Right lobe of liver (tissue), 6 donors: ENCODE results near the gene KLHDC7B. TPM values are rescaled to one million over a fixed set of nuclear protein-coding genes. Genes with fewer than 3 reads are reported as not detected.

Source experiments
- ATAC-seq, 4 donors: fragments of 200-7000 bp; cut with Tn5 transposase; one replicate each; pipeline ENCODE4 v1.9.1; 2020; ENCODE audit warnings: mild to moderate bottlenecking in 4 of 4, moderate library complexity in 4 of 4
- DNase-seq, 3 donors: peaks; one replicate each; pipeline ENCODE4 v3.0.0-alpha.2; 2020
- H3K27ac ChIP-seq, 3 donors: fragments of 200-600 bp; one replicate each; pipeline ENCODE4 v1.8.0; 2022
- H3K27me3 ChIP-seq, 2 donors: fragments of 200-600 bp; one replicate each; pipeline ENCODE4 v1.8.0; 2022
- H3K36me3 ChIP-seq, 4 donors: fragments of 200-600 bp; sonication (generic) in 1 of 4; one replicate each; pipeline versions ENCODE4 v1.5.1 to v1.8.0; 2017 to 2022; ENCODE audit warnings: control low read depth in 1 of 4
- H3K4me1 ChIP-seq, 4 donors: fragments of 200-600 bp; sonication (generic) in 1 of 4; one replicate each; pipeline versions ENCODE4 v1.5.1 to v1.8.0; 2017 to 2022; ENCODE audit warnings: control low read depth in 1 of 4
- H3K4me3 ChIP-seq, 3 donors: fragments of 200-600 bp; one replicate each; pipeline ENCODE4 v1.8.0; 2022
- H3K9me3 ChIP-seq, 4 donors: fragments of 200-600 bp; sonication (generic) in 1 of 4; one replicate each; pipeline versions ENCODE4 v1.5.1 to v1.8.0; 2017 to 2022; ENCODE audit warnings: control low read depth in 1 of 4
- CTCF ChIP-seq, 4 donors: fragments of 200-600 bp in 3 of 4; fragments of 450-650 bp in 1 of 4; IDR thresholded peaks; one replicate each; pipeline versions ENCODE4 v1.5.1 to v1.8.0; 2016 to 2022; ENCODE audit warnings: antibody characterized with exemption in 4 of 4, mild to moderate bottlenecking in 2 of 4
- POLR2A ChIP-seq: fragments of 450-650 bp; IDR thresholded peaks from one replicate; pipeline ENCODE4 v1.6.1; 2017; ENCODE audit warnings: antibody characterized with exemption, mild to moderate bottlenecking
- WGBS: methylation state at CpG from one replicate; pipeline ENCODE4 v1.1.6; 2018; ENCODE audit warnings: low coverage, low lambda C conversion rate; ENCODE audit not compliant: insufficient coverage; ENCODE audit errors: missing lambda C conversion rate; 5-methylcytosine and 5-hydroxymethylcytosine counted together
- intact Hi-C, 2 donors: fragments of 100-400 bp; cut with DNase I; formaldehyde crosslinking; loops; one replicate each; pipeline versions ENCODE4 v1.11.2 to v1.14.1; 2022
- total RNA-seq, 6 experiments: library from RNA; depleted of rRNA in 2 of 6; stranded (reverse); fragments of >200 nt in 2 of 6; fragmentation: NEBNext Ultra II Directional in 3 of 6; extraction: Animal tissue kit (Norgen Biotek cat#: 25700) in 3 of 6; gene quantifications; one replicate each; pipeline versions ENCODE4 v1.1.0 to v1.2.4, GENCODE V29; 2016 to 2023
- donor health status: DM: no; HTN: yes; CAD: no.
- donor health status: DM: no; HTN: no; CAD: no.
- donor health status: DM: no; HTN: no; CAD: no.
- donor health status: DM: no; HTN: yes; CAD: no.
- donor health status: DM: no; HTN: yes; CAD: no.

KLHDC7B gene
- total RNA-seq, 6 experiments from 2014 or later = 0.07 to 1.4 (median 0.62) TPM; not detected in 2

- ATAC-seq (peak; percentile 33 to 60 (median 48)), DNase-seq (peak in 2 of 3 donors; percentile 75)
- intact Hi-C loops = no loop called here
Observed at GRCh38 chr22:50563413-50564160, 17.9 kb downstream of the KLHDC7B start.

GRCh38 chr22:50564289-50564688 is 18.6 kb downstream of the KLHDC7B start:
- ATAC-seq (no peak), DNase-seq (no peak)
- no peaks in the 10 kb centered on the region for H3K9me3 ChIP-seq
- no peaks in the 10 kb centered on the region for H3K27me3 ChIP-seq
- TF ChIP-seq CTCF (IDR thresholded peaks at IDR 0.05) (no peak), POLR2A (no peak)
- no peaks in the 10 kb centered on the region for H3K36me3 ChIP-seq
- H3K27ac ChIP-seq = peak overlapping the region; percentile 67 to 93 (median 88)
- intact Hi-C loops = no loop called here
- H3K4me3 ChIP-seq = peak overlapping the region; percentile 49 to 68 (median 60)
- peaks cover 0 to 24% (median 12%) of the 10 kb centered on the region in 4 donors for H3K4me1 ChIP-seq
- WGBS = 42% methylated on average over 10 of the region's 11 CpGs

More at GRCh38 chr22:50563413-50564160, 17.9 kb downstream of the KLHDC7B start:
- Histone ChIP-seq H3K27me3 (no peaks in the 10 kb centered on the region), H3K9me3 (no peaks in the 10 kb centered on the region), H3K4me1 (peaks cover 0 to 18% (median 9%) of the 10 kb centered on the region in 4 donors), H3K4me3 (peak overlapping the region; percentile 49 to 68 (median 60)), H3K27ac (peak overlapping the region; percentile 67 to 93 (median 88)), H3K36me3 (no peaks in the 10 kb centered on the region)
- 10% methylated on average over 16 of the region's 17 CpGs for WGBS
- TF ChIP-seq POLR2A (no peak), CTCF (IDR thresholded peaks at IDR 0.05) (no peak)

GRCh38 chr22:50567721-50568252 is 22.1 kb downstream of the KLHDC7B start:
- Histone ChIP-seq H3K27ac (peak overlapping the region; percentile 89 to 93 (median 90)), H3K27me3 (no peaks in the 10 kb centered on the region), H3K4me1 (peaks cover 0 to 39% (median 20%) of the 10 kb centered on the region in 4 donors), H3K36me3 (peaks cover 0 to 11% (median 2%) of the 10 kb centered on the region in 4 donors), H3K9me3 (no peaks in the 10 kb centered on the region), H3K4me3 (no peak overlapping the region)
- DNase-seq (no peak), ATAC-seq (no peak)
- intact Hi-C loops = no loop called here
- WGBS = 86% methylated on average over 3 of the region's 7 CpGs
- TF ChIP-seq CTCF (IDR thresholded peaks at IDR 0.05) (no peak), POLR2A (no peak)

GRCh38 chr22:50568626-50569025 is 22.9 kb downstream of the KLHDC7B start:
- TF ChIP-seq POLR2A (peak; percentile 19), CTCF (IDR thresholded peaks at IDR 0.05) (no peak)
- intact Hi-C loops = no loop called here
- peak in 2 of 3 donors; percentile 67 to 79 for DNase-seq
- H3K36me3 ChIP-seq = peaks cover 0 to 11% (median 2%) of the 10 kb centered on the region in 4 donors
- peak overlapping the region; percentile 89 to 93 (median 90) for H3K27ac ChIP-seq
- no peaks in the 10 kb centered on the region for H3K9me3 ChIP-seq
- peaks cover 0 to 38% (median 20%) of the 10 kb centered on the region in 4 donors for H3K4me1 ChIP-seq
- no peaks in the 10 kb centered on the region for H3K27me3 ChIP-seq
- no peak overlapping the region for H3K4me3 ChIP-seq
- peak; percentile 76 to 83 (median 78) for ATAC-seq
- 43% methylated on average over 5 of the region's 7 CpGs for WGBS
